ENCODE results near the gene SRRT.

The SRRT gene

DNA sequence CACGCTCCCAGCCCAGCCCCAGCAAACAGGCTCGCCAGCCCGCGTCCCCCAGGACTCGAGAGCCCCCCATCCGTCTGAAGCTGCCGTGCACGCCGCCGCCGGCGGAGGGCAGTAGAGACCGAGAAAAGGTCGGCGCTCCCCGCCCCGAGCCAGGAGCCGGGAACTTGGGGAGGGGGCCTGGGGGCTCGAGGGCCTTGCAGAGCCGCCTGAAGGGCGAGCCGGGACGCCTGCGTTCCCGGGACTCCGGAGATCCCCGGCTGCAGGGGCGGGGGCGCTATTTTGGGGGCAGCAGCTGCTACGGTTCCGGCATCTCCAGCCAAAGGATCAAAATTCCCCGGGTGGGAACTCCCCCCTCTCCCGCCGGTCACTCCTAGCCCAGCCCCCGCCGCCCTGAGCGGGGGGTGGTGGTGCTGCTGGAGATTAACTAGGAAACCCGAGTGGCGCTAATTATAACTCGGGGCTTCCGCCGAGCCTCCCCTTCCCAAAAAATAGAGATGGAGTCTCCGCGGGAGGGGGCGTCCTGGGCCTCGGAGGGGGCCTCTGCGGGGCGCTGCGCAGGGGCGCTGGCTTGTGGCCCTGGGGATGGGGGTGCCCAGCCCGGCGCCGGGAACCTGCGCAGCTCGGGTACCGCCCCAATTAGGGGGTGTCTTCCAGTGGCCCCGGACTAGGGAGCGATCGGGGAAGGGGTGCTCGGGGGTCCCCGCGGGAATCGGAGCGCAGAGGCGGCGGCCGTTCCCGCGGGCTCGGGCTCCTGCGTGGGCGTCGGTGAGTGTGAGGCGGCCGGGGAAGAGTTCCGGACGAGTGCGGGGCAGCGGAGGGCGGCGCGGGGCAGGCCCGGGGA is 20.2 kb downstream of the SRRT start:
- Histone ChIP-seq H3K27ac (no peak overlapping the region), H3K9me3 (no peaks in the 10 kb centered on the region), H3K36me3 (no peaks in the 10 kb centered on the region), H3K4me3 (peak overlapping the region; percentile 24 to 46), H3K4me1 (peaks cover 0 to 46% (median 41%) of the 10 kb centered on the region in 4 donors), H3K27me3 (peaks cover 0 to 71% of the 10 kb centered on the region in 2 donors)
- TF ChIP-seq, protein P1, sequence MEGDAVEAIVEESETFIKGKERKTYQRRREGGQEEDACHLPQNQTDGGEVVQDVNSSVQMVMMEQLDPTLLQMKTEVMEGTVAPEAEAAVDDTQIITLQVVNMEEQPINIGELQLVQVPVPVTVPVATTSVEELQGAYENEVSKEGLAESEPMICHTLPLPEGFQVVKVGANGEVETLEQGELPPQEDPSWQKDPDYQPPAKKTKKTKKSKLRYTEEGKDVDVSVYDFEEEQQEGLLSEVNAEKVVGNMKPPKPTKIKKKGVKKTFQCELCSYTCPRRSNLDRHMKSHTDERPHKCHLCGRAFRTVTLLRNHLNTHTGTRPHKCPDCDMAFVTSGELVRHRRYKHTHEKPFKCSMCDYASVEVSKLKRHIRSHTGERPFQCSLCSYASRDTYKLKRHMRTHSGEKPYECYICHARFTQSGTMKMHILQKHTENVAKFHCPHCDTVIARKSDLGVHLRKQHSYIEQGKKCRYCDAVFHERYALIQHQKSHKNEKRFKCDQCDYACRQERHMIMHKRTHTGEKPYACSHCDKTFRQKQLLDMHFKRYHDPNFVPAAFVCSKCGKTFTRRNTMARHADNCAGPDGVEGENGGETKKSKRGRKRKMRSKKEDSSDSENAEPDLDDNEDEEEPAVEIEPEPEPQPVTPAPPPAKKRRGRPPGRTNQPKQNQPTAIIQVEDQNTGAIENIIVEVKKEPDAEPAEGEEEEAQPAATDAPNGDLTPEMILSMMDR (IDR thresholded peaks at IDR 0.05) = peak; percentile 64 to 73
- DNase-seq = no peak
- intact Hi-C loops (cut with DNase I; ENCODE audit: low total_unique reads) = loop anchor here (10.0 kb wide), 1 partner anchor 270 kb away; the partner anchor contains the start of gene VGF

DNA sequence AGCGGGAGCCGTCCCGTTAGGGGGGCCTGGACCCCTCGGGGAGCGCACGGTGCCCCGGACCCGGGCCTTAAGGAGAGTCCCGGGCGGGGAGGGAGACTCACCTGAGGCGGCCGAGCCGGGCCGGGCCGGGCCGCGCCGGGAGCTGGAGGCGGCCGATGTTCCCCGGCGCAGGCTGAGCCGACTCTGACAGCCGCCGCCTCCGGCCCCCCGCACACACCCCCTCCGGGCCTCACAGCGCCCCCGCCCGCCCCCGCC is 20.7 kb downstream of the SRRT start, which contains the start of gene ACHE:
ACHE (minus strand) TSS at position 188 of the 255 bp plus-strand sequence. CDS start 1,656 bp downstream, outside the sequence.
- H3K27me3 ChIP-seq = peaks cover 0 to 73% of the 10 kb centered on the region in 2 donors
- no peaks in the 10 kb centered on the region for H3K9me3 ChIP-seq
- no peak for DNase-seq
- peaks cover 0 to 40% (median 37%) of the 10 kb centered on the region in 4 donors for H3K4me1 ChIP-seq
- peak within 1 kb of the TSS; percentile 26 to 46 for H3K4me3 ChIP-seq
- TF ChIP-seq, protein P1 (IDR thresholded peaks at IDR 0.05) = no peak
- H3K27ac ChIP-seq = no peak within 1 kb of the TSS
- H3K36me3 ChIP-seq = no peaks in the 10 kb centered on the region
- intact Hi-C loops (cut with DNase I; ENCODE audit: low total_unique reads) = loop anchor here (10.0 kb wide), 1 partner anchor 269 kb away; the partner anchor contains the start of gene VGF

DNA sequence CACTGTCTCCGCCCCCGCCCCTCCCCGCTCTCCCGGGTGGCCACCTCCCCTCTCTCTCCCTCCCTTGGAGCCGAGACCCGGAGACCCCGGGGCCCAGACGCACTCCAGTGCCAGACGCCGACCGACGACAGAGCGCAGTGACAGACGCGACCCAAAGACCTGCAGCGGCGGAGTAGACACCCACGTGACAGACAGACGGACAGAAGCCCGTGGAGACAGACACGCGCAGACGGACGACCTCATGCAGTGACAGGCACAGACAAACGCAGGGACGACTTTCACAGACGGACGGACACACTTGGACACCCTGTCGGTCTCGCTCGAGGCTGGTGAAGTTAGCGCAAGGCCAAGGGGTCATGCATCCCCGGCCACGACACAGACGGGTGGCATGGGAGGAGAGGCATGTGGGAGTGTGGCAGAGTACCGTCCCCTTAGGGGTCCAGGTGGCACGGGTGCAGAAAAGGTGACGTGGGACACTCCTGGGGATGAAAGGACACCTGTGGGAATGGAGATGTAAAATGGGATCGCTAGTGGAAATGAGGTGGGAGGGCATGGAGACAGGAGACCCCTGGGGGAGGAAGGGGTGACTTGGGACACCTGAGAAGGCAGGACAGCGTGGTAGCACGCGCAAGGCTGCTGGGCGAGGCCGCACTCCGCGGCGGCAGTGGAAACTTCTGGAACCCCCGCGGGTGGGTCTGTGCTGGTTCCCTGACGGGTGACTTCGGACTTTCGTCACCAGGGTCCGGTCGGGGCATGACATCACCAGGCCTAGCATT is 21.2 kb downstream of the SRRT start:
- intact Hi-C loops (cut with DNase I; ENCODE audit: low total_unique reads) = loop anchor here (2.0 to 10.0 kb wide), 2 partner anchors 163 to 269 kb away; partner anchors contain the start of gene VGF
- Histone ChIP-seq H3K4me3 (peak overlapping the region; percentile 26 to 46), H3K27ac (no peak overlapping the region), H3K36me3 (no peaks in the 10 kb centered on the region), H3K4me1 (peaks cover 0 to 35% (median 32%) of the 10 kb centered on the region in 4 donors), H3K9me3 (no peaks in the 10 kb centered on the region), H3K27me3 (peaks cover 0 to 79% of the 10 kb centered on the region in 2 donors)
- no peak for DNase-seq
- TF ChIP-seq, protein P1 (IDR thresholded peaks at IDR 0.05) = no peak

DNA sequence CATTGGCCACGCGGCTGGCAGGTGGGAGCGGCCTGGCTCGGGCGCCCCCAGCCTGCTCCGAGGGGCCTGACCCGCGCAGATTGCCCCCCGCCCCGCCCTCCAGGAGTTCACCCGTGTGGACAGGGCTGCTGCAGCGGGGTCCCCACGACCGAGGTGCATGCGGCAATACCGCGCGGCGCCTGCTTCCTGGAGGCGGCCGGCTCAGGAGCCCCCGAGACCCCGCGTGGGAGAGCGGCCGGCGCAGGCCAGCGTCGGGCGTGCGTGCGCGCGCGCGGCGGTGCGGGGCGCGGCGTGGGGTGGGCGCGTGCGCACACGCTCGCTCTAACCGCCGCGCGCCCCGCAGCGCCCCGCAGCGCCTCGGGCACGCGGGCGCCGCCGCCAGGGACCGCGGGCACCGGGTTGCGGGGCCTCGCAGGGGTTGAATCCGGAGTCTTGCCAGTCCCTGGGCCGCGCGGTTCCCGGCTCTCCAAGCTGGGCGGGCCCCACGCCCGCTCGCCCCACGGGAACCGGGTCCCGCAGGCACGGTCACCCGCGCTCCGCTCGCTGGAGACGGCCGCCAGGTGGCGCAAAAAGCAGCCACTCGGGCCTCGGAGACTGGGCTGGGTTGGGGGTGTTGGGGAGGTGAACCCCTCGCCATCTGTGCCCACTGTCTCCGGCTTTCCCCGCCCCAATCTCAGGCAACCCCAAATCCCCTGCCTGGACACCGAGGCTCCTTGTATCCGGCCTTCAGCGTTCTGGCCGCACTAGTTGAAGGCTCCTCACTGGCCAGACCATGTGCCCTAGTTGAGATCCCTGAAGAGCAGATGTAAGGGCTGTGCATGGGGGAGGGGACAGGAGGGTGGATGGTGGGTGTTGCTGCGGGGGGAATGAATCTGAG is 22.1 kb downstream of the SRRT start:
- Histone ChIP-seq H3K4me1 (peaks cover 0 to 33% (median 30%) of the 10 kb centered on the region in 4 donors), H3K4me3 (peak overlapping the region; percentile 26 to 40), H3K9me3 (no peaks in the 10 kb centered on the region), H3K36me3 (no peaks in the 10 kb centered on the region), H3K27me3 (peaks cover 0 to 81% of the 10 kb centered on the region in 2 donors), H3K27ac (no peak overlapping the region)
- no peak for DNase-seq
- intact Hi-C loops (cut with DNase I; ENCODE audit: low total_unique reads) = loop anchor here (2.0 to 10.0 kb wide), 2 partner anchors 162 to 268 kb away; partner anchors contain the start of gene VGF
- TF ChIP-seq, protein P1 (IDR thresholded peaks at IDR 0.05) = peak; percentile 69 to 72
